Panc1 (cell line): Measurements from ENCODE around the gene LRRC8E. TPM values are rescaled to one million over a fixed set of nuclear protein-coding genes. Genes with fewer than 3 reads are reported as not detected.

ENCODE experiments used
- ATAC-seq: fragments of 200-7000 bp; cut with Tn5 transposase; 2 replicates; pipeline ENCODE4 v1.9.1; 2020; ENCODE audit warnings: mild to moderate bottlenecking, moderate library complexity
- BruUV-seq: library from RNA; stranded (reverse); fragments of 400-500 nt; replicated peaks from 2 replicates; lab custom pipeline; 2021; lab: Mats Ljungman, UMichigan
- CTCF ChIA-PET: fragments of 300-600 bp; sonication (Branson Sonifier 250); formaldehyde crosslinking; loops from one replicate; lab custom pipeline; 2022; ENCODE audit warnings: antibody characterized with exemption; lab: Charles Lee
- POLR2A ChIA-PET: fragments of 300-600 bp; sonication (Branson Sonifier 250); formaldehyde crosslinking; loops from one replicate; lab custom pipeline; 2022; ENCODE audit warnings: antibody characterized with exemption; lab: Charles Lee
- DNase-seq: peaks from one replicate; pipeline ENCODE4 v3.0.0-alpha.2; 2010; ENCODE audit warnings: low read depth, low spot score
- H3K27ac ChIP-seq: 2 replicates; pipeline ENCODE4 v1.5.1; 2011; ENCODE audit warnings: mild to moderate bottlenecking, low read length, inconsistent platforms
- H3K27me3 ChIP-seq: fragments of 200-500 bp; sonication (Bioruptor generic); 2 replicates; pipeline ENCODE4 v1.6.0; 2014; ENCODE audit warnings: low read length, inconsistent platforms; ENCODE audit not compliant: control insufficient read depth, insufficient read depth
- H3K36me3 ChIP-seq: fragments of 200-500 bp; sonication (Bioruptor generic); 2 replicates; pipeline ENCODE4 v1.5.1; 2014; ENCODE audit warnings: inconsistent platforms, mild to moderate bottlenecking, low read length, moderate library complexity; ENCODE audit not compliant: control insufficient read depth, insufficient read depth
- H3K4me1 ChIP-seq: 2 replicates; pipeline ENCODE4 v1.5.1; 2011; ENCODE audit warnings: inconsistent platforms, mild to moderate bottlenecking, low read length, moderate library complexity; ENCODE audit not compliant: control insufficient read depth, insufficient read depth
- H3K4me3 ChIP-seq, 2 experiments: 2 replicates each; pipeline ENCODE4 v1.5.1; 2011 to 2012; ENCODE audit warnings: low read depth in 2 of 2, low read length in 2 of 2, mild to moderate bottlenecking in 2 of 2, inconsistent platforms in 1 of 2, moderate library complexity in 1 of 2
- H3K9me3 ChIP-seq: fragments of 200-500 bp; sonication (Bioruptor generic); 2 replicates; pipeline ENCODE4 v1.5.1; 2014; ENCODE audit warnings: low read depth, mild to moderate bottlenecking, inconsistent platforms, low read length, moderate library complexity; ENCODE audit not compliant: control insufficient read depth, insufficient read depth
- CTCF ChIP-seq: fragments of 450-650 bp; IDR thresholded peaks from 2 replicates; pipeline ENCODE4 v1.5.1; 2017; ENCODE audit warnings: mild to moderate bottlenecking
- POLR2AphosphoS5 ChIP-seq: IDR thresholded peaks from 2 replicates; pipeline ENCODE4 v1.6.1; 2012; ENCODE audit warnings: mild to moderate bottlenecking, low read depth, low read length, moderate library complexity
- REST ChIP-seq, 2 experiments: IDR thresholded peaks; 2 replicates each; pipeline ENCODE4 v1.6.1; 2011 to 2012; ENCODE audit warnings: low read depth in 2 of 2, control low read depth in 1 of 2, low read length in 1 of 2, mild to moderate bottlenecking in 1 of 2, moderate library complexity in 1 of 2; ENCODE audit not compliant: insufficient read depth in 1 of 2
- SIN3A ChIP-seq: IDR thresholded peaks from 2 replicates; pipeline ENCODE4 v1.6.1; 2012; ENCODE audit warnings: low read depth, mild to moderate bottlenecking, low read length, moderate library complexity, borderline replicate concordance; ENCODE audit not compliant: insufficient read depth
- TCF7L2 ChIP-seq: IDR thresholded peaks from 2 replicates; pipeline ENCODE4 v1.6.1; 2011; ENCODE audit warnings: mild to moderate bottlenecking, low read depth, low read length, inconsistent platforms
- in situ Hi-C: cut with HindIII; loops from 2 replicates; pipeline ENCODE4 v1.10.0; 2016; ENCODE audit warnings: low sequenced_read_pairs, low pct_unique_long_range_greater_than_20kb
- intact Hi-C: fragments of 100-400 bp; cut with micrococcal nuclease; formaldehyde crosslinking; loops from one replicate; pipeline ENCODE4 v1.10.0; 2022; ENCODE audit not compliant: unreplicated experiment
- total RNA-seq: library from RNA; stranded (reverse); gene quantifications from one replicate; pipeline ENCODE4 v1.2.1, GENCODE V29; 2021; ENCODE audit not compliant: unreplicated experiment

LRRC8E gene
- total RNA-seq, 1 experiment from 2014 or later, result 5.0 TPM

DNA sequence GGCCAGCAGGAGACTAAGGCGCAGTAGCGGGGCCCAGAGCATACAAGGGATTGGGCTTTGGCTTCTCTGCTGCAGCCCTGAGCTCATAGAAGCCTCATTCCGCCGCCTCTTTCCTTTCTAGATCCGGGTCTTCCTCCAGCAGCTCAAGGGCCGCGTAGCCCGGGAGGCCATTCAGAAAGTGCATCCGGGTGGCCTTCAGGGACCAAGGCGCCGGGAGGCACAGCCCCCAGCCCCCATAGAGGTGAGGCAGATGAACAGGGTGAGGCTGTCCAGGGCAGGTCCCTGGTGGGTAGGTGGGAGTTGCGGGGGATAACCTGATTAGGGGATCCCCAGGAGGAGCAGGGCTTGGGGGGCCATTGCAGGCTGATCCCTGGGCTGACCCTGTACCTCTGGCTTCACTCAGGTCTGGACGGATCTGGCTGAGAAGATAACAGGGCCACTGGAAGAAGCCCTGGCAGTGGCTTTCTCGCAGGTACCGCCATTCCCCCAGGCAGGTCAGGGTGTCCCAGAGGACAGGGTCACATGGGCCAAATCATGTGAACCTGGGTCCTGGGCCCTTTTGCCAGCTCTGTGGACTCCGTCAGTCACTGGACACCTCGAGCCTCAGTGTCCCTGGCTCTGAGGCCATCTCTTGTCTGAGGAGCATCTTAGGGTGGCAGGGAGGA is 33.1 kb downstream of the LRRC8E start:
- no peaks in the 10 kb centered on the region for H3K9me3 ChIP-seq
- POLR2A ChIA-PET, result no interaction called here

More for the DNA sequence above, 33.1 kb downstream of the LRRC8E start:
- in situ Hi-C loops, result no loop called here
- ATAC-seq, result no peak
- no TSS peak for BruUV-seq
- DNase-seq, result no peak
- H3K4me1 ChIP-seq, result peaks cover 19% of the 10 kb centered on the region
- no peaks in the 10 kb centered on the region for H3K27me3 ChIP-seq
- TF ChIP-seq REST (IDR thresholded peaks at IDR 0.05; ENCODE audit: insufficient read depth in 1 of 2, low read depth in 2 of 2, low read length in 1 of 2) (no peak), SIN3A (no peak), CTCF (no peak), POLR2AphosphoS5 (no peak; the same call in 1 of the 2 replicates), TCF7L2 (no peak)
- H3K4me3 ChIP-seq, result peak overlapping the region; percentile 54 to 65
- CTCF ChIA-PET, result interaction anchor here (0.7 to 2.0 kb wide), 2 partner anchors 52 to 135 kb away, joined by 3 to 6 read pairs; no protein-coding TSS in a partner anchor
- peak overlapping the region; percentile 79 for H3K27ac ChIP-seq
- H3K36me3 ChIP-seq, result no peaks in the 10 kb centered on the region; the same call in 1 of the 2 replicates
- intact Hi-C loops, result no loop called here
